ENCODE results near the gene PCBP3. TPM values are rescaled to one million over a fixed set of nuclear protein-coding genes. Genes with fewer than 3 reads are reported as not detected.
"Not testable (repeated sequence)": the region's sequence is repeated elsewhere in the genome, so short reads cannot be mapped to it uniquely, and the experiment has no call there.

Gene PCBP3
- total RNA-seq, 1 donor from 2014 or later = 32.4 TPM

DNA sequence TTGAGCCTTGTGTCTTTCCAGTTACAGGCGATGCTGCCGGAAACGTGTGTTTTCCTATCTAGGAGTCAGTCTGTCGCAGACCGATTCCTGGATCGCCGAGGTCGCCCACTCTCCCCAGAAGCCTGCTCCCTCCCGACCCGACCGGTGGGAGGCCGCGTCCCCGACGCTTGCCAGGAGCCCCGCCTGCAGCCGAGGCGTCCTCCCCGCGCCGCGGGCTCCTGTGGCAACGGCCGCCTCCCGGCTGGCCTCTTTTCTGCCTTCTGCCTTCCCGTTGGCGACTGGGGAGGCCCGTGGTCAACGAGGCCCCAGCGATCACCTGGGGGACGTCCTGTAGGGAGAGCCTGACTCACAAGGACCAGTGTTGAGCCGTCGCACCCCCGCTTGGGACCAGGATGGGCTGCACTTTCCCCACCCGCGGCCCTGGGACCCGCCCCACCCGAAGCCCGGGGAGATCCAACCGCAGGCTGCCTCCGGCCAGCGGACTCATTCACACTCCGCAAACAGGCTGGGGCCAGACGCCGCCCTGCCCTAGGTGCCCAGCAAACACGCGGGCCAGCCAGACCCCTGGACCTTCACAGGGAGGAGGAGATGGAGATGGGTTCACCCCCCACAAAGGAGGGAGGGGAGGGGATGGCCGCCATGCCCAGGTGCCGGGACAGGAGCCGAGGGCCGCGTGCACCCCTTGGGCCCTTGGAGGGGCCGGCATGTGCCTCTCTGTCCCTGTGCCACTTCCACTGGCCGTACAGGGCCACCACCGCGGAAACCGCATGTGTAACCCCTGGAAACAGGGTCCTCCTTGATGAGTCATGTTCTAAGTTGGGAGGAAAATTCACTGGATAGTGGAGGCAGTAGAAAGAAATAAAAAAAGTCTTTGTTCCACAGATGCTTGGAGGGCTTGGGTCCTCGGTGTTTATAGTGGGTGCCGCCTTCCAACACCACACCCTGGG lies 330.8 kb downstream of the PCBP3 start:
- DNase-seq (ENCODE audit: low spot score) = peak; percentile 92

DNA sequence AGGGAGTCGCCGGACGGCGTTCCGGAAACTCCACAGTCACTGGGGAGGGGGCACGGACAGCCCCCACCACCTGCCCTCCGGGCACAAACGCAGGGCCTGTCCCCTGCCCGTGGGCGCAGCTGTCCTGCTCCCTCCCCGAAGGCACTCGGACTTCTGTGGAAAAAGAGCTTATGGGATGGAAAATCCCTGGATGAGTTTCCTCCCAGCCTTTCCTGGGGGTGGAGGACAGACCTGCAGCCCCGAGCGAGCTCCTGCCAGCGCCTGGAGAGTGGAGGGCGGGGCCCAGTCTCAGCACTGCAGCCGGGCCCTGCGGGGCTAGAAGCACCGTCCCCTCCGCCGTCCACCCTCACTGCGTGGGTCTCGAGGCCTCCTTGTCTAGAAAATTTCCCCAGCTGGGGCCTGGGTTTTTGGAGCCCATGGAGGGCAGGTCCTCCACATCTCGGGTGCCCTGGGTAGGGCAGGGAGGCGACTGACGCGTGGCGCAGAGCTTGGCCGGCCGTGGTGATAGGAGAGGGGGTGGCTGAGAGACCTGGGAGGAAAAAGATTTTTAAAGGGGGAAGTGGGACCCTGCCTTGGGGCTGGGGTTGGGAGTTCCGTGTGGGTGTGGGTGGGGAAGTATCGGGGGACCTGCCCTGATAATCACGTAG lies 331.6 kb downstream of the PCBP3 start:
- DNase-seq (ENCODE audit: low spot score) = peak; percentile 90

DNA sequence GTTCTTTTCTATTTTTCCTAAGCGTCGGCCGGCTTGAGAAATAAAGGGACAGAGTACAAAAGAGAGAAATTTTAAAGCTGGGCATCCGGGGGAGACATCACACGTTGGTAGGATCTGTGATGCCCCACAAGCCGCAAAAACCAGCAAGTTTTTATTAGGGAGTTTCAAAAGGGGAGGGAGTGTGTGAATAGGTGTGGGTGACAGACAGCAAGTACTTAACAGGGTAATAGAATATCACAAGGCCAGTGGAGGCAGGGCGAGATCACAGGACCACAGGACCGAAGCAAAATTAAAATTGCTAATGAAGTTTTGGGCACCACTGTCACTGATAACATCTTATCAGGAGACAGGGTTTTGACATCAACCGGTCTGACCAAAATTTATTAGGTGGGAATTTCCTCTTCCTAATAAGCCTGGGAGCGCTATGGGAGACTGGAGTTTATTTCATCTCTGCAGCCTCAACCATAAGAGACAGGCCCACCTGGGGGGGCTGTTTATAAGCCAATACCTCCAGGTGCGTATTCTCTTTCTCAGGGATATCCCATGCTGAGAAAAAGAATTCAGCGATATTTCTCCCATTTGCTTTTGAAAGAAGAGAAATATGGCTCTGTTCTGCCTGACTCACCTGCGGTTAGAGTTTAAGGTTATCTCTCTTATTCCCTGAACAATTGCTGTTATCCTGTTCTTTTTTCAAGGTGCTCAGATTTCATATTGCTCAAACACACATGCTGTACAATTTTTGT lies 332.3 kb downstream of the PCBP3 start:
- not testable (repeated sequence) for DNase-seq (ENCODE audit: low spot score)

DNA sequence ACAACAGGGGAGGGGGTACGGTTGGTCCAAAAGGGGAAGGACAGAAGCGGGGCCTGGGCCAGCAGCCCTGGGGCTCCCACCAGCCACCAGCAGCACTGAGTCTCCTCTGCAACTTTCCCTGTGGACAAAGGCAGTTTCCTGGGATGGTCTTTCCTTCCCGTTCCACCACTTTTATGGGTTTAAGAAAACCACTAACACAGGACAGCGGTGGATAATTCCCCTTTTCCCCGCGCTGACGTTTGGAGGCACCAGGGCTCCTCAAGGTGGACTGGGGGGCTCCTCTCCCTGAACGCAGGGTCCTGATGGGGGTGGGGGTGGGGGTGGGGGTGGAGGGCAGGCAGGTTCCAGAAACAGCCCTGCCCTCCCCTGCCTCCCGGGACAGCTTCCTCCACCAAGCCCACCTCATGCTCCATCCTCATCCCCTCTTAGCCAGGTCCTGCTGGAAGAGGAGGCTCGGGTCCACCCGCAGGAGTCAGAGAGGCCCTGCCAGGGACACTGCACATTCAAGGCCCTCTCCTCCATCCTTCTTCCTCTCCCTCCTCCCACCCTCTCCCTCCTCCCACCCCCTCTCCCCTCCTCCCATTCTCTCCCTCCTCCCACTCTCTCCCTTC lies 333.3 kb downstream of the PCBP3 start:
- DNase-seq (ENCODE audit: low spot score) = no peak

DNA sequence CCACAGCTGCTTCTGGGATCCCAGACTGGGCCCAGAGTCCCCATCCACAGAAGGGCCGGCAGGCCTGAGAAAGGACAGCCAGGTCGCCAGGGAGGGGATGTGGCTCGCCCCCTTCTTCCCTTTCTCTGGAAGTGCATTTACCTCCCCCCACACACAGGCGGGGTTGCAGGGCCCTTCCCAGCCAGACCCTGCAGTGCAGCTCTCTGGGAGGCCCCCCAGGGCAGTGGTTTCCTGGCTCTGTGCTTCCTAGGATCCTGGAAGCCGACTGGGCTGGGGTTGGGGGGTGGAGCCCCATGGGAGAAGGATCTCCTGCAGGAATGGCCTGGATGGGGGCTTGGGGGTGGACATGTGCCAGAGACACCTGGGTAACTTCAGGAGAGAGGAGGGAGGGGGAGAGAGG lies 333.9 kb downstream of the PCBP3 start:
- DNase-seq (ENCODE audit: low spot score) = no peak

DNA sequence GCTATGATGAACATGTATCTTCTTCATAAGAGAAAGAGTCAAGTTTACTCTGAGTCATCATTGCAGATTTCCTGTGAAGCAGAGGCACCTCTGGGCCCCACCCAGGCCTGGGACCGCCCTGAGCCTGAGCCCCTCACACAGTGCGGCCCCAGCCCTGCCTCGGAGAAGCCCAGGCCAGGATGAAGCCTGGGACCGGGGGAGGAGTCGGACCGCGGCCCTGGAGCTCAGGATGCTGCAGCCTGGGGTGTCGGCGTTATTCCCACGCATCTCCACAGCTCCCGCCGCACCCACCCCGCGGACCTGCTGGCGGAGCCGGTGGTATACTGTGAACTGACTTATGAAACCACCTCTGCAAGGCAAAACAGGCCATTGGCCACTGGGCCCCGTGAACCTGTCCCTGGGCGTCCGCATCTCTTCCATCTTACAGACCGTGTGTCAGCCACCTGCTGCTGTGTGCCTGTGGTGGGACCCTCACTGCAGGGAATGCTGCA lies 335.7 kb downstream of the PCBP3 start:
- peak; percentile 89 for DNase-seq (ENCODE audit: low spot score)

DNA sequence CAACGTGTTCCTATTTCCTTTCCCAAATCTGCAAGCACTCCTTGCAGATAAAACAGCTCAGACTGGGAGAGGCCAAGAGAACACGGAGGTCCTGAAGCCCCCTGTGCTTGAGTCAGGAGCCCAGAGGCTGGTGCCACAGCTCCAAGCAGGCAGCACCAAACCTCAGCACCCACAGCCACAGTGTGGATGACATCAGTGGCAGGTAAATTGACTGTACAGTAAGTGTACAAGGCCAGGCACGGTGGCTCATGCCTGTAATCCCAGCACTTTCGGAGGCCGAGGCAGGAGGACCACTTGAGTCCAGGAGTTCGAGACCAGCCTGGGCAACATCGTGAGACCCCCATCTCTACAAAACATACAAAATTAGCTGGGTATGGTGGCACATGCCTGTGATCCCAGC lies 336.1 kb downstream of the PCBP3 start:
- peak; percentile 82 for DNase-seq (ENCODE audit: low spot score)

DNA sequence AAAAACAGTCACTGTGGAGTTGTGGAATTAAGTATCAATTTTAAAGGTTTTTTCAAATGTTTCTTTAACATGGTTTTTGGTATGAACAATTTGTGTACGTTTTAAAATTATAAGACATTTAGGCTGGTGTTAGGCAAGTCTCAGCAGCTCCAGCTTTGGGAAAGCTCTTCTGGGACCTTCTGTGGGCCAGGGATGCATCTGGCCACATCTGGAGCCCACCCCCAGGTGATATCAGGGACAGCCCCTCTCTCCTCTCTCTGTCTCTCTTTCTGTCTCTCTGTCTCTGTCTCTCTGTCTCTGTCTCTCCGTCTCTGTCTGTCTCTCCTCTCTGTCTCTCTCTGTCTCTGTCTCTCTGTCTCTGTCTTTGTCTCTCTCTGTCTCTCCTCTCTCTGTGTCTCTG lies 336.7 kb downstream of the PCBP3 start:
- DNase-seq (ENCODE audit: low spot score) = no peak

DNA sequence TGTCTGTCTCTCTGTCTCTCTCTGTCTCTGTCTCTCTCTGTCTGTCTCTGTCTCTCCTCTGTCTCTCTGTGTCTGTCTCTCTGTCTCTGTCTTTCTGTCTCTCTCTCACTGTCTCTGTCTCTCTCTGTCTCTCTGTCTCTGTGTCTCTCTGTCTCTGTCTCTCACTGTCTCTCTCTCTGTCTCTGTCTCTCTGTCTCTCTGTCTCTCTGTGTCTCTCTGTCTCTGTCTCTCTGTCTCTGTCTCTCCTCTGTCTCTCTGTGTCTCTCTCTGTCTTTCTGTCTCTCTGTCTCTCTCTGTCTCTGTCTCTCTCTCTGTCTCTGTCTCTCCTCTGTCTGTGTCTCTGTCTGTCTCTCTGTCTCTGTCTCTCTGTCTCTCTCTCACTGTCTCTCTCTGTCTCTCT lies 337.2 kb downstream of the PCBP3 start:
- no peak for DNase-seq (ENCODE audit: low spot score)

DNA sequence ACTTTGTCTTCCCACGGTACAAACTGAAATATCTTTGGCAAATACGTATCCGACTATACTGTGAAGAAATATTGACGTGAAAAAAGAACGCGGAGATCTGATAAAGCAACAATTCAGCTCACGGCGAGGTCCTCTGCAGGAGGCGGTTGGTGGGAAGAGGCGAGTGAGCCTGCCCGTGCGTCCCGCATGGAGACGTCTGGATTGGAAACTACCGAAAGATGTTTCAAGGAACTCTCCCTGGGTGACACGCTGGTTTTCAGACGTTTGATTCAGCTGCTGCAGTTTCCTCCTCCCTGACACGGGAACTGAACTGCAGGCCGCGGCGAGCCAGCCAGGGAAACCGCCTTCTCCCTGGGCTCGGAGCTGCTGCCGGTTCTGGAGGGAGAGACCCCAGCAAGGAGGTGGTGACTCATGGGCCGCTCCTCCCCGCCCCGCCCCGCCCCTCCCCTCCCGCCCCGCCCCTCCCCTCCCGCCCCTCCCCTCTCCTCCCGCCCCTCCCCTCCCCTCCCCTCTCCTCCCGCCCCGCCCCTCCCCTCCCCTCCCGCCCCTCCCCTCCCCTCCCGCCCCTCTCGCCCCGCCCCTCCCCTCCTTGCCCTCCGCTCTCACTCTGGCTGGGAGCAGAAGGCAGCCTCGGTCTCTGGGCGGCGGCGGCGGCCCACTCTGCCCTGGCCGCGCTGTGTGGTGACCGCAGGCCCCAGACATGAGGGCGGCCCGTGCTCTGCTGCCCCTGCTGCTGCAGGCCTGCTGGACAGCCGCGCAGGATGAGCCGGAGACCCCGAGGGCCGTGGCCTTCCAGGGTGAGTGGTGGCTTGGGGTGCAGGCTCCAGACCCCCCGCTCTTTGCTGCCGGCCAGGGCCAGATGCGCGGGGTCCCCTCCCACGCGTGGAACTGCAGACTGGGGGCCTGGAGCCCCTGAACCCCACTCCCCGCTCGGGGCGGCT lies 337.9 kb downstream of the PCBP3 start, which contains the start of gene COL6A1:
Gene COL6A1 (plus strand): TSS at position 620 of the 941 bp plus-strand sequence. CDS start 81 bp downstream, at position 701.
- no peak for DNase-seq (ENCODE audit: low spot score)

DNA sequence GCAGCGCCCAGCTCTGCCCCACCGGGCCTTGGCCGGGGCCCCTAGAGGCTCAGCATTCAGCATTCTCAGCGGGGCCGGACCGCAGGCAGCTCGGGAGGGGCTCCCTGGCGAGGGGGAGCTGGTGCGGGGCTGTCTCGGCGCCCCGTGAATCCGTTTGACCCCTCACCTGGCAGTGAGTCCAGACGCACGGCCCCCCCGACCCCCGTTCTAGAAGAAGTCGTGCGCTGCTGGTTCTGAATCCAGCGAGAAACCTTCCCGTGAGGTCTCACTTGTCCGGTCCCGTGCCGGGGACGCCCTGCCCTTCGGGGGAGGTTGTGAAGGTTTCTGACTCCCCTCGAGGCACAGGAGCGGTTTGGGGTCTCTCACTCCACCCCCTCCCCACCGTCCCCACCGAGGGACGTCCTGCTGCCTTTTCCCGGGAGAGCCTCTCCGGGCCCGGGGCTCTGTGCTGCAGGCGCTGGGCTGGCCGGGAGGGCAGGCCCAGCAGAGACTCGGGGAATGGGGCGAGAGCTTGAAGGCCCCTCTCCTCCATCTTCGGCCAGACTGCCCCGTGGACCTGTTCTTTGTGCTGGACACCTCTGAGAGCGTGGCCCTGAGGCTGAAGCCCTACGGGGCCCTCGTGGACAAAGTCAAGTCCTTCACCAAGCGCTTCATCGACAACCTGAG lies 338.7 kb downstream of the PCBP3 start:
- DNase-seq (ENCODE audit: low spot score) = no peak

DNA sequence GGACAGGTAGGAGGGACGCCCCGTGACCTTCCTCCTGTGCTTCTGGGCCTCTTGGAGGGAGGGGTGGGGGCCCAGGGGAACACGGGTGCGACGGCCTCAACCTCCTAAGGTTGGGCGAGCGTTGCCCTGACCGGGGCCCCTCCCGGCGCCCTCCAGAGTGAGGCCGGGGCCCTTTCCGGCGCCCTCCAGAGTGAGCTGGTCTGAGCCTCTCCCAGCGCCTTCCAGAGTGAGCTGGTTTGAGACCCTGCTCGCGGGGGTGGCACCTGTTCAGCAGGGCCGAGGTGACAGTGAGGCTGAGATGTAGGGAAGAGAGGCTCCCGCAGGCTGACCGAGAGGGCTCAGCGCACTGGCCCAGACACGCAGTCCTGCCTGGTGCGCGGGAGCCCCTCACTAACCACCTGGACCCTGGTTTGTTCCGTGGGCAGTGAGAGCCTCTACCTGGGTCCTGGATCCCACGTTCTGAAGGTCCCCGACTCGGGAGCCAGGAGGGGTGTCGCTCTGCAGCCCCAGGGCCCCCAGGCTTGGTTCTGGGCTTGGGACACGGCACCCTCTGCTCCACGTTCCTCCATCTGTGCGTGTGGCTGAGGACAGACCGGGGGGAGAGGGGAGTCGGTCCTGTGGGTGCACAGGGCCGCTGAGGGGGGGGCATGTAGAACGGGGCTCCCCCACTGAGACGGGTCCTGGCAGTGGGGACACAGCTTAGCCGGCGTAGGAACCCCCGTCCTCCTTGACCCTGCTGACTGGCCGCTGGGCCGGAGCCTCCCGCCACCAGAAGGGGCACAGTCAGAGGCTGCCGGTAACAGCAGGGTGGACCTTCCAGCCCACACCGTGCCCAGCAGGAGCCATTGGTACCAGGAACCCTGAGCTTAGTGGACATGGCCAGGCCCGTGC lies 339.5 kb downstream of the PCBP3 start:
- DNase-seq (ENCODE audit: low spot score) = no peak

DNA sequence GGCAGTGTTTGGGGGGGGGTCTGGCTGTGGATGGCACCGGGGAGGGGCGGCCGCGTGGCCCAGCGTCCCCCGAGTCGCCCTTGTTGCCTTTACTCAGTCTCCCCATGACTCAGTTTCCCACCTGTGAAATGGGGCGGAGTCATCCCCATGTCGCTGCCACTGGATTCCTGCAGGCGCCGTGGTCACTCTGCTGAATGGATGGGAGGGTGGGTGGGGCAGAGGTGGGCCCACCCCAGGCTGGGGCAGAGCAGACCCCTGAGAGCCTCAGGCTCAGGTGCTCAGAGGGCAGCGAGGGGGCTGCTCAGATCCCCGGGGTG lies 340.1 kb downstream of the PCBP3 start:
- DNase-seq (ENCODE audit: low spot score) = no peak

DNA sequence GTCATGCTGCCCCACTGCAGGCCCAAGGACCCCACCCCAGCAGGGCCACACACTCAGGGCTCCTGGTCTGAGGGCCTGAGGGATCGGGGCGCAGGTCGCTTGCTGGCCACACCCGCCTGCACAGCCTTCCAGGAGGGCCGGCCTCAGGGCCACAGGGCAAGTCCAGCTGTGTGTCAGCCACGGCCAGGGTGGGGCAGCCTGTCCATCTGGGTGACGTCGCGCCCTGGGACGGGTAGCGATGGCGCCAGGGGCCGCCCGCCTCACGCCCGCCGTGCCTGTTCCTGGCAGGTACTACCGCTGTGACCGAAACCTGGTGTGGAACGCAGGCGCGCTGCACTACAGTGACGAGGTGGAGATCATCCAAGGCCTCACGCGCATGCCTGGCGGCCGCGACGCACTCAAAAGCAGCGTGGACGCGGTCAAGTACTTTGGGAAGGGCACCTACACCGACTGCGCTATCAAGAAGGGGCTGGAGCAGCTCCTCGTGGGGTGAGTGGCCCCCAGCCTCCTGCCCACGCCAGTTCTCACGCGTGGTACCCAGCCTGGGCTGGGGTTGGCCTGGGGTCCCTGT lies 340.5 kb downstream of the PCBP3 start:
- DNase-seq (ENCODE audit: low spot score) = no peak

DNA sequence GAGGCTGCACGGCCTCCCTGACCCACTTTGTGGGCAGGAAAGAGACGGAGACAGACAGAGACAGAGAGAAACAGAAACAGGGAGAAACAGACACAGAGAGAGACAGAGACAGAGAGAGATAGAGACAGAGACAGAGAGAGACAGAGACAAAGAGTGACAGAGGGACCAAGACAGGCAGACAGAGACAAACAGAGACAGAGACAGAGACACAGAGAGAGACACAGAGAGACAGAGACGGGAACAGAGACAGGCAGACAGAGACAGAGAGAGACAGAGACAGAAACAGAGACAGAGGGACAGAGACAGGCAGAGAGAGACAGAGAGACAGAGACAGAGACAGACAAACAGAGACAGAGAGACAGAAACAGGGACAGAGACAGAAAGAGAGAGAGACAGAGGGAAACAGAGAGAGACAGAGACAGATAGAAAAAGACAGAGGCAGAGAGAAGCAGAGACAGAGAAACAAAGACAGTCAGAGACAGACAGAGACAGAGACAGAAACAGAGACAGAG lies 341.1 kb downstream of the PCBP3 start:
- DNase-seq (ENCODE audit: low spot score) = no peak

DNA sequence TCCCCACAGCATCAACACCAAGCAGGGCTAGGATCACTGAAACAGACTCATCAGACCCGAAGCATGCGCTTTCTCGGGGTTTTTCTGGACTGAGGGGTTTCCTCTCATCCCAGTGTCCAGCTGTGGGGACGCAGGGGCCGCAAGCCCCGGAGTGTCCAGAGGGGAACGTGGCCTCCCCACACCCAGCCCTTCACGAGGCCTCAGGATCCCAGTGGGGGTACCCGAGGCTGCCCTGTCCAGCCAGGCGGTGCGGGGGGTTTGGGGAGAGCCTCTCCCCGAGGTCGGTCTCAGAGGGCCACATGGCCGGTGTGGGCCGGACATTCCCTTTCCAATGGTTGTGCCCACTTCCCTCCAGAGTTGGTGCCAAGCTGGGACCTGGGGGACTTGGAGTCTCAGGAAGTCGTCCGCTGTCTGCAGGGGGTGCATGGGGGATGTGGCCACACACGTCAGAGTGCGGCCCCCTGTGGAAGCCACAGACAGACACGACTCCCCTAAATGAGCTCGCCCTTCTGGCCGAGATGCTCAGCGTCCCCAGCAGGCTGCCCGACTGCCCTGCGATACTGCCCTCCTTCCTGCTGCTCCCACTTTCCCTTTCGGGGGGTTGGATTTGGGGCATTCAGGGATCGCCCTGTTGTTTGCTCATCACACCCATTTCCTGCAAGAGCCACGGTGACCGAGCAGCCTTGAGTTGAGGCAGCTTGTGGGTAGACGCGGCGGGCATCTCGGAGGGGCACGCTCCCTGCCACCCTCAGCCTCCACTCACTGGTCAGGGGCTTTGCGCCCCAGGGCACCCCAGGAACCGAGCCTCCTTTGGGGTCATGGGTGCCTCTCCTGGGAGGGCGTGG lies 342.2 kb downstream of the PCBP3 start:
- no peak for DNase-seq (ENCODE audit: low spot score)

All from mesenteric fat pad (tissue), 1 donor.